ENCODE data around the gene CCAR1. TPM values are rescaled to one million over a fixed set of nuclear protein-coding genes. Genes with fewer than 3 reads are reported as not detected.
"Not testable (repeated sequence)": the region's sequence is repeated elsewhere in the genome, so short reads cannot be mapped to it uniquely, and the experiment has no call there.

The CCAR1 gene
- total RNA-seq, 1 donor from 2014 or later = 29.8 TPM

DNA sequence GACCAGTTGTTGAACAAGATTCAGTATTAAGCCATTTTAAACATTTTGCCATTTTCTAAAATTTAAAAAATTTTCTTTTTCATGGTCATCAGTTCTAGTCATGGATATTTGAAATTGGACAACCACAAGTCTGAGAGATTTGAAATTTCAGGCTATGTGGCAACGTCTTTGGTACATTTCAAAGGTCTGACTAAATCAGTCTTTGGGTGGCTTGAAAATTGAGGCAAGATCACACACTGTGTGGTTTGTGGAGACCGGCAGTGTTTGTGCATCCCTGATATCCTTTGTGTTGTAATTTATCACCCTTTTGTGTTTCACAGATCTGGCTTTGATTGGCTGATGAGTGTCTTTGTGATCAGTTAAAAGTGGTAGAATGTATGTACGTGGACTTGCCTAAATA lies 35.7 kb downstream of the CCAR1 start:
- no peak for DNase-seq (ENCODE audit: low spot score)
- intact Hi-C loops (cut with DNase I) = no loop called here

GRCh38 chr10:68759223-68759863 lies 38.3 kb downstream of the CCAR1 start:
- intact Hi-C loops (cut with DNase I) = no loop called here
- no peak for DNase-seq (ENCODE audit: low spot score)

GRCh38 chr10:68759967-68760366 lies 38.9 kb downstream of the CCAR1 start:
- intact Hi-C loops (cut with DNase I) = no loop called here

GRCh38 chr10:68767407-68767806 lies 46.4 kb downstream of the CCAR1 start:
- DNase-seq (ENCODE audit: low spot score); intact Hi-C loops (cut with DNase I): not testable (repeated sequence)

More at GRCh38 chr10:68759967-68760366, 38.9 kb downstream of the CCAR1 start:
- no peak for DNase-seq (ENCODE audit: low spot score)

- DNase-seq (ENCODE audit: low spot score) = no peak
- intact Hi-C loops (cut with DNase I) = no loop called here
These were observed 60.9 kb downstream of the CCAR1 start for GRCh38 chr10:68781613-68782574.

DNA sequence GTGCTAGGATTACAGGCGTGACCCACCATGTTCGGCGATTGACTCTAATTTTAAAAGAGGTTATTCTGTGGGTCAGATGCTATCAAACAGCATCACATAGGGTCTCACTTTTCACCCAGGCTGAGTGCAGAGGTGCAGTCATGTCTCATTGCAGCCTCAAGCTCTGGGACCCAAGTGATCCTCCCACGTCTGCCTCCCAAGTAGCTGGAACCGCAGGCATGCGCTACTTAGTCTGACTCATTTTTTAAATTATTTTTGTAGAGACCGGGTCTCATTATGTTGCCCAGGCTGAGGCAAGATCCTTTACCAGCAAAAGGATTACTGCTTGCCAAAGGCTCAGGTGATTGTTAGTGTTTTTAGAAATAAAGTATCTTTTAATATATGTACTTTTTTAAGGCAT lies 63.4 kb downstream of the CCAR1 start:
- intact Hi-C loops (cut with DNase I) = no loop called here
- DNase-seq (ENCODE audit: low spot score) = no peak

- intact Hi-C loops (cut with DNase I) = no loop called here
- DNase-seq (ENCODE audit: low spot score) = no peak
These were observed 66.8 kb downstream of the CCAR1 start for GRCh38 chr10:68787813-68788212.

- intact Hi-C loops (cut with DNase I) = loop anchor here (10.0 kb wide), 1 partner anchor 104 kb away; no protein-coding TSS in a partner anchor
- DNase-seq (ENCODE audit: low spot score) = no peak
These were observed 69.4 kb downstream of the CCAR1 start for GRCh38 chr10:68790476-68790875.

DNA sequence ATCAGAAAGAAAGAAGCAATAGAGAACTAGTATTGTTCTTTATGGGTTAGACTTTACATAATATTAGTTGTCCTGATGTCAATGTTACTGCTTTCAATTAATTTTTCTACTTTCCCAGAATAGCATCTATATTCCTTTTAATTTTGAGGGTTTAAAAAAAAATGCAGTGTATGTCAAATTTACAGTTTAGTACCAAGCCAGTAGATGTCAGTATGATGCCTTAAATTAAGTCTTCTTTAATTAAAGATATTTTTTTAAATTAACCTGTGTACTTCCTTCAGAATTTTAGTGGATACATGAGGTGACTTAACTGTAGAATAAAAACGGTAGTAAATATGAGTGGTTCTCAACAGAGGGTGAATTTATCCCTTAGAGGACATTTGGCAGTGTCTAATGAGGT lies 71.1 kb downstream of the CCAR1 start:
- intact Hi-C loops (cut with DNase I) = loop anchor here (10.0 kb wide), 1 partner anchor 103 kb away; no protein-coding TSS in a partner anchor
- no peak for DNase-seq (ENCODE audit: low spot score)

DNA sequence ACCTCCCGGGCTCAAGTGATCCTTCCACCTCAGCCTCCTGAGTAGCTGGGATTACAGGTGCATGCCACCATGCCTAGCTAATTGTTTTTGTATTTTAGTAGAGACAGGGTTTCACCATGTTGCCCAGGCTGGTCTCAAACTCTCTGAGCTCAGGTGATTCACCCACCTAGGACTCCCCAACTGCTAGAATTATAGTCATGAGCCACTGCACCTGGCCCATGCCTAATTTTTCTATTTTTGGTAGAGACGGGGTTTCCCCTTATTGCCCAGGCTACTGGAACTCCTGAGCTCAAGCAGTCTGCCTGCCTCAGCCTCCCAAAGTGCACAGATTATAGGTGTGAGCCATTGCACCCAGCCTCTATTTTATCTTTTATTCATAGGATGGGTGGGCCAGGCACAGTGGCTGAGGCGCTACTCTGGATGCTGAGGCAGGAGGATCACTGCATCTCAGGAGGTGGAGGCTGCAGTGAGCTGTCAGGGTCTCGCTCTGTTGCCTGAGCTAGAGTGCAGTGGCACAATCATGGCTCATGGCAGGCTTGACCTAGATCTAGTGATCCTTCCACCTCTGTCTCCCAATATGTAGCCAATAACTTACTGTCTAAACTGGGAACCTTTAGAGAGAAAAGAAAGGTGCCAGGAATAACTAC lies 75.0 kb downstream of the CCAR1 start:
- intact Hi-C loops (cut with DNase I) = loop anchor here (10.0 kb wide), 1 partner anchor 99 kb away; no protein-coding TSS in a partner anchor
- no peak for DNase-seq (ENCODE audit: low spot score)

DNA sequence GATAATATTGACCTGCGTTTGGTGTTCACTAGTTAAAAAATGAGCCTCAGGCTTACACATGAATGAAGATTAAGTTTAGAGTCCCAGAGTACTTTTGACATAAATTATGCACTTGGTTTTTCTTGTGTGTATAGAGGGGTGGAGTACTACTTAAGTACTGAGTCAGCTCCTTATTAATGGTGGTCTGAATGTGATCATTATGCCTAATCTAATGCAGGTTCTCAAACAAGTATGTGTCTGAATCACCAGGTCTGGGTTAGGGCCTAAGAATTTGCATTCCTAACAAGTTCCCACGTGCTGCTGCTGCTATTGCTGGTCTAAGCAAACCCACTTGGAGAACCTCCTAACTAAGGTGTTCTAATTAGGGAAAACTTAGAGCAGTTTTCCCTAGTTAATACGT lies 75.6 kb downstream of the CCAR1 start:
- DNase-seq (ENCODE audit: low spot score) = no peak
- intact Hi-C loops (cut with DNase I) = loop anchor here (10.0 kb wide), 1 partner anchor 98 kb away; no protein-coding TSS in a partner anchor

GRCh38 chr10:68800211-68800610 lies 79.2 kb downstream of the CCAR1 start:
- DNase-seq (ENCODE audit: low spot score) = no peak
- intact Hi-C loops (cut with DNase I) = no loop called here

DNA sequence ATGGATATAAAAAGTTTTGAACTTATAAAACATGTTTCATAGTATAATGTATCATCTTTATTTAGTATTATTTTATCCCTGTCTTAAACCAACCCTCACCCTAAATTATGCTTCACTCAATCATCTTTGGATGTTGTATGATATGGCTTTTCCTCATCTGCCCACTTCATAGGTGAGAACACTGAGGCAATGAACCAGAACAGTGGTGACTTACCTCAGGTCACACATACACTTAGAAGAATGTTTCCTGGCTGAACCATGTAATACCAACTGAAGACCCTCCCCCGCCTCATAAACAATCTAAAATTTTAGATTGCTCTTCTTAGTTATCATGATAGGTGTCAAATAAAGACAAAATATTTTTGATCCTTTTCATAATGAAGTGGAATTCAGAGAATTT lies 83.7 kb downstream of the CCAR1 start:
- intact Hi-C loops (cut with DNase I) = no loop called here
- DNase-seq (ENCODE audit: low spot score) = no peak

GRCh38 chr10:68810830-68811229 lies 89.8 kb downstream of the CCAR1 start:
- DNase-seq (ENCODE audit: low spot score); intact Hi-C loops (cut with DNase I): not testable (repeated sequence)

- no peak for DNase-seq (ENCODE audit: low spot score)
- intact Hi-C loops (cut with DNase I) = no loop called here
These were observed 90.4 kb downstream of the CCAR1 start for GRCh38 chr10:68811314-68812009.

GRCh38 chr10:68812420-68812819 lies 91.4 kb downstream of the CCAR1 start:
- no peak for DNase-seq (ENCODE audit: low spot score)
- intact Hi-C loops (cut with DNase I) = no loop called here

DNA sequence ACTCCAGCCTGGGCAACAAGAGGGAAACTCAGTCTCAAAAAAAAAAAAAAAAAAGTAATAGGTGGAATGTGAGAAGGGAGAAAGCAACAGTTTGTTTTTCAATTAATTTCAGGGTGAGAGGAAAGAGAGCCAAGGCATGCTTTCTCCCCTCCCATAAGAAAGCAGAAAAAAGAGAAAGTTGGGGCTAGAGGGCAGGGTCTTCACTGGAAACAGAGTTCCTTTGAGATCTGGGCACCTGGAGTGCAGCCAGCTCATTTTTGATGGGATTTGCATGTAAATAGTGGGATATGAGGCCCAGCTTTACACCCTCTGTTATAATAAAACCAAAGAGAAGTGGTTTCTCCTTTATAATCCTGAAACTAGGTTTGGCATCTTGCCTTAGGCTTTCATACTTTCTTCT lies 92.5 kb downstream of the CCAR1 start:
- intact Hi-C loops (cut with DNase I) = no loop called here
- DNase-seq (ENCODE audit: low spot score) = no peak

DNA sequence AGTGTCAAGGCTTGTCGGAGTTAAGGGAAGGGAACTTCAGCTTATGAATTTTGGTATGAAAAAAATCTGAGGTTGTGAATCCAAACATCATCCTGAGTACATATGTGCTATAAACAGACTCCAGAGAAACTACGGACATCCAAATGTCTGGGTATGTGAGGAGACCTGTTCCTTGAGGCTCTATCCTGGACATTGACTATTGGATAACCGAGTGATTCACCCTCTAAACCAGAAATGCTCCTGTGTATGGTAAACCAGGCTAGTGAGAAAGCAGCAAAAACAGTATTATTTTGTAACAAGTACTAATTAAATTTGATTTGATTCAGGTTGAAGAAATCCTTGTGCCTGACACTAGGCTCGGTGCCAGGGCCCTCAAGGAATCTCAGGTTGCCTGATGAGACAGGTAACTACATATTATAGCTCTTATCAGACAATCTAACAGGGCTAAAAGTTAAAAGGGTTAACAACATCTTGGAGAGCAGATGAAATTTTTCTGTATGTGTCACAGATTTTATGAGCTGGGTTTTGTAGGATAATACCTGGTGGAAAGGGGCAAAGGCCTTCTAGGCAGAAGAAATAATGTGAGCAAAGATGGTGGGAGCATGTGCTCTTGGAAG lies 95.9 kb downstream of the CCAR1 start:
- no peak for DNase-seq (ENCODE audit: low spot score)
- intact Hi-C loops (cut with DNase I) = no loop called here

DNA sequence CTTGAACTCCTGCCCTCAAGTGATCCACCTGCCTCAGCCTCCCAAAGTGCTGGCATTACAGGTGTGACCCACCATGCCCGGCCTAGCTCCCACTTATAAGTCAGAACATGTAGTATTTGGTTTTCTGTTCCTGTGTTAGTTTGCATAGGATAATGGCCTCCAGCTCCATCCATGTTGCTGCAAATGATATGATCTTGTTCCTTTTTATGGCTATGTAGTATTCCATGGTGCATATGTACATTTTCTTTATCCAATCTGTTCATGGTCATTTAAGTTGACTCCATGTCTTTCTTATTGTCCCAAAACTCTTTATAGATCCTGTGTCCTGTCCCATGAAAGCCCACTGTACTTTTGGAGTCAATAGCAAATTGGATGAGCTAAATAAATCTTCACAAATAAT lies 99.3 kb downstream of the CCAR1 start:
- intact Hi-C loops (cut with DNase I); DNase-seq (ENCODE audit: low spot score): not testable (repeated sequence)
